Cardiac atrium fibroblast (primary cell): ENCODE measurements around the gene CDH1. TPM values are rescaled to one million over a fixed set of nuclear protein-coding genes. Genes with fewer than 3 reads are reported as not detected.

Experiments
- total RNA-seq: library from RNA; depleted of rRNA; stranded (reverse); fragments of >200 nt; gene quantifications from 2 replicates; pipeline ENCODE4 v1.2.3, GENCODE V29; 2015

CDH1 gene
- total RNA-seq = not detected in 2 replicates

GRCh38 chr16:68737046-68737729 lies at the start of gene CDH1:
TSS of gene CDH1 (plus strand) at chr16:68737292. CDS start at chr16:68737416, 124 bp downstream.

DNA sequence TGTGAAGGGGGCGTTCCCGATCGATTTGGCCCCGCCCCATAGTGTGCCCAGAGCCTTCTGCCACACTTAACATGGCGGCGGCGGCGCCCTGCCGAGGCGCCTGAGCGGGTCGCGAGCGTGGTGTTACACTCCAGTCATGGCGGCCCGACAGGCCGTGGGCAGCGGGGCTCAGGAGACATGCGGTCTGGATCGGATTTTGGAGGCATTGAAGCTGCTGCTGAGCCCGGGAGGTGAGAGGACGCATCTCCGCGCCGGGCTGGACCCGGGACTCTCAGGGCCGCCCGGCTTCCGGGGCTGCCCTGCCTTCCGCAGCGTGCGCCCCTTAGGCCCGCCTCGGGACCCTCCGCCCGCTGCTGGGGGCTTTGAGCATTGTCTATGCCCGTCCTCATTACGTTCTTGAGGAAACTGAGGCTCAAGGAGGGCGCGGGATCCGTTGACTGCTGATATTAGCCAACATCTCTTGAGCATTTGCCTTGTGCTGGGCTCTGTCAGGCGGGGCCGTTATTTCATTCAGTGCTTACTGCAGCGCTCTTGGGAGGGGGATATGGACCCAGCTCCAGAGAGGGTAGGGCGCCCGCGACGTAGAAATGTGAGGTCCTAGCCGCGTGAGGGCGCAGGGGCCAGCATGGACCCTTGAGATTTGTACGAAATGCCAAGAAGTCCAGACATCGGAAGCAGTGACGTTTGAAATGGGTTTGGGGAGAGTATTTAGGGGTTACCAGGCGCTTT lies 106.6 kb downstream of the CDH1 start, which contains the start of gene TANGO6:
TANGO6 (plus strand) TSS at position 50 of the 729 bp plus-strand sequence; CDS start at position 137, 87 bp downstream.

Other genes with a start within 250 kb of the CDH1 start
- gene ZFP90, start 198.0 kb upstream of the CDH1 start, total RNA-seq = 12.5 and 53.1 TPM in 2 replicates
- 0.16 TPM in 1 of 2 replicates, not detected in the other for gene CDH3, start 92.0 kb upstream of the CDH1 start, total RNA-seq
- gene TANGO6, start 106.2 kb downstream of the CDH1 start, total RNA-seq = 5.2 and 9.9 TPM in 2 replicates